ENCODE data around the gene GINS2.

GINS2 gene

GRCh38 chr16:85646976-85647375 is 41.8 kb downstream of the GINS2 start:
- DNase-seq = no peak
- TF ChIP-seq POLR2A (IDR thresholded peaks at IDR 0.05; ENCODE audit: low read length) = no peak
- TF ChIP-seq GATA1 (IDR thresholded peaks at IDR 0.05; ENCODE audit: low read depth, low read length) = no peak

GRCh38 chr16:85646358-85646907 is 42.3 kb downstream of the GINS2 start:
- DNase-seq = no peak
- TF ChIP-seq POLR2A (IDR thresholded peaks at IDR 0.05; ENCODE audit: low read length) (no peak), GATA1 (IDR thresholded peaks at IDR 0.05; ENCODE audit: low read depth, low read length) (no peak)

GRCh38 chr16:85645021-85645589 is 43.6 kb downstream of the GINS2 start:
- no peak for DNase-seq
- TF ChIP-seq GATA1 (IDR thresholded peaks at IDR 0.05; ENCODE audit: low read depth, low read length) (no peak), POLR2A (IDR thresholded peaks at IDR 0.05; ENCODE audit: low read length) (no peak)

- no peak for DNase-seq
These were observed 44.6 kb downstream of the GINS2 start for GRCh38 chr16:85644093-85644712.

GRCh38 chr16:85643631-85644030 is 45.1 kb downstream of the GINS2 start:
- TF ChIP-seq POLR2A (IDR thresholded peaks at IDR 0.05; ENCODE audit: low read length) (no peak), GATA1 (IDR thresholded peaks at IDR 0.05; ENCODE audit: low read depth, low read length) (no peak)
- DNase-seq = no peak

More at GRCh38 chr16:85644093-85644712, 44.6 kb downstream of the GINS2 start:
- TF ChIP-seq POLR2A (IDR thresholded peaks at IDR 0.05; ENCODE audit: low read length) (no peak), GATA1 (IDR thresholded peaks at IDR 0.05; ENCODE audit: low read depth, low read length) (no peak)

- TF ChIP-seq POLR2A (IDR thresholded peaks at IDR 0.05; ENCODE audit: low read length) = no peak
- no peak for TF ChIP-seq GATA1 (IDR thresholded peaks at IDR 0.05; ENCODE audit: low read depth, low read length)
These were observed 45.9 kb downstream of the GINS2 start for GRCh38 chr16:85642762-85643358.

GRCh38 chr16:85641776-85642176 is 47.0 kb downstream of the GINS2 start:
- DNase-seq = no peak
- TF ChIP-seq GATA1 (IDR thresholded peaks at IDR 0.05; ENCODE audit: low read depth, low read length) (no peak), POLR2A (IDR thresholded peaks at IDR 0.05; ENCODE audit: low read length) (no peak)

More at GRCh38 chr16:85642762-85643358, 45.9 kb downstream of the GINS2 start:
- DNase-seq = no peak

GRCh38 chr16:85641305-85641704 is 47.4 kb downstream of the GINS2 start:
- no peak for DNase-seq
- no peak for TF ChIP-seq POLR2A (IDR thresholded peaks at IDR 0.05; ENCODE audit: low read length)

GRCh38 chr16:85640585-85640984 is 48.2 kb downstream of the GINS2 start:
- TF ChIP-seq POLR2A (IDR thresholded peaks at IDR 0.05; ENCODE audit: low read length) = no peak
- TF ChIP-seq GATA1 (IDR thresholded peaks at IDR 0.05; ENCODE audit: low read depth, low read length) = no peak
- DNase-seq = no peak

GRCh38 chr16:85640254-85640558 is 48.5 kb downstream of the GINS2 start:
- TF ChIP-seq POLR2A (IDR thresholded peaks at IDR 0.05; ENCODE audit: low read length) (no peak), GATA1 (IDR thresholded peaks at IDR 0.05; ENCODE audit: low read depth, low read length) (no peak)
- DNase-seq = no peak

- no peak for DNase-seq
- TF ChIP-seq POLR2A (IDR thresholded peaks at IDR 0.05; ENCODE audit: low read length) (no peak), GATA1 (IDR thresholded peaks at IDR 0.05; ENCODE audit: low read depth, low read length) (no peak)
These were observed 49.1 kb downstream of the GINS2 start for GRCh38 chr16:85639529-85640253.

- DNase-seq = no peak
- TF ChIP-seq GATA1 (IDR thresholded peaks at IDR 0.05; ENCODE audit: low read depth, low read length) (no peak), POLR2A (IDR thresholded peaks at IDR 0.05; ENCODE audit: low read length) (no peak)
These were observed 49.9 kb downstream of the GINS2 start for GRCh38 chr16:85638695-85639409.

- TF ChIP-seq GATA1 (IDR thresholded peaks at IDR 0.05; ENCODE audit: low read depth, low read length) (no peak), POLR2A (IDR thresholded peaks at IDR 0.05; ENCODE audit: low read length) (no peak)
- no peak for DNase-seq
These were observed 50.7 kb downstream of the GINS2 start for GRCh38 chr16:85637808-85638647.
